Lung (tissue), 12 donors: ENCODE results near the gene HDDC3. TPM values are rescaled to one million over a fixed set of nuclear protein-coding genes. Genes with fewer than 3 reads are reported as not detected.

Experiments
- ATAC-seq: fragments of 200-7000 bp; cut with Tn5 transposase; one replicate; pipeline ENCODE4 v1.9.1; 2020; ENCODE audit warnings: moderate number of reproducible peaks; ENCODE audit not compliant: insufficient read depth, low FRiP score
- DNase-seq, 3 donors: peaks; one replicate each; pipeline ENCODE4 v3.0.0-alpha.2; 2013 to 2017
- H3K27ac ChIP-seq, 2 donors: one replicate each; pipeline ENCODE4 v1.5.1; 2013; ENCODE audit warnings: mild to moderate bottlenecking in 2 of 2, moderate library complexity in 2 of 2, control low read depth in 1 of 2, inconsistent platforms in 1 of 2, low read depth in 1 of 2, low read length in 1 of 2
- H3K27me3 ChIP-seq, 3 donors: one replicate each; pipeline ENCODE4 v1.5.1; 2013; ENCODE audit warnings: low read length in 2 of 3; ENCODE audit not compliant: control insufficient read depth in 3 of 3, insufficient read depth in 3 of 3
- H3K36me3 ChIP-seq, 4 donors: one replicate each; pipeline ENCODE4 v1.5.1; 2013; ENCODE audit warnings: low read length in 4 of 4, mild to moderate bottlenecking in 1 of 4, moderate library complexity in 1 of 4; ENCODE audit not compliant: control insufficient read depth in 4 of 4, insufficient read depth in 4 of 4
- H3K4me1 ChIP-seq, 5 donors: one replicate each; pipeline ENCODE4 v1.5.1; 2013; ENCODE audit warnings: low read length in 5 of 5, mild to moderate bottlenecking in 2 of 5, moderate library complexity in 1 of 5; ENCODE audit not compliant: control insufficient read depth in 5 of 5, insufficient read depth in 5 of 5
- H3K4me3 ChIP-seq: one replicate; pipeline ENCODE4 v1.5.1; 2013; ENCODE audit warnings: mild to moderate bottlenecking, control low read depth, moderate library complexity
- H3K9ac ChIP-seq, 2 donors: one replicate each; pipeline ENCODE4 v1.5.1; 2013; ENCODE audit warnings: low read length in 2 of 2, control low read depth in 1 of 2; ENCODE audit not compliant: insufficient read depth in 1 of 2
- H3K9me3 ChIP-seq, 4 donors: one replicate each; pipeline ENCODE4 v1.5.1; 2013; ENCODE audit warnings: low read length in 3 of 4, mild to moderate bottlenecking in 1 of 4, moderate library complexity in 1 of 4; ENCODE audit not compliant: control insufficient read depth in 4 of 4, insufficient read depth in 3 of 4
- CTCF ChIP-seq: IDR thresholded peaks from 2 replicates; pipeline ENCODE4 v1.5.1; 2012; ENCODE audit warnings: mild to moderate bottlenecking; ENCODE audit errors: control extremely low read depth, extremely low read depth
- WGBS, 2 donors: extraction: QIAGEN DNeasy Blood & Tissue Kit; methylation state at CpG; one replicate each; pipeline ENCODE4 v1.1.7; 2013; 5-methylcytosine and 5-hydroxymethylcytosine counted together
- polyA plus RNA-seq, 2 donors: library from polyadenylated mRNA; stranded (reverse); fragments of 200-250 nt; gene quantifications; one replicate each; pipeline ENCODE4 v1.2.1, GENCODE V29; 2013
- total RNA-seq, 2 donors: library from RNA; depleted of rRNA in 1 of 2; stranded (reverse); fragments of >200 nt in 1 of 2; gene quantifications; one replicate each; pipeline ENCODE4 v1.2.1, GENCODE V29; 2014 to 2021
- donor health status: control.
- donor health status: control.
- donor health status: Bipolar disorder and iron deficiency.
- donor health status: healthy.
- donor health status: DM: yes; HTN: yes; CAD: no.

Gene HDDC3
- total and polyA plus RNA-seq, 4 donors: 12.7 to 19.6 (median 16.5) TPM

GRCh38 chr15:90979582-90979981, 47.2 kb upstream of the HDDC3 start:
- Histone ChIP-seq H3K4me1 (no peaks in the 10 kb centered on the region), H3K9me3 (no peaks in the 10 kb centered on the region), H3K9ac (no peak overlapping the region), H3K4me3 (no peak overlapping the region), H3K27ac (no peak overlapping the region), H3K27me3 (no peaks in the 10 kb centered on the region), H3K36me3 (peaks cover 1 to 33% (median 17%) of the 10 kb centered on the region in 4 donors)
- DNase-seq (no peak), ATAC-seq (no peak)
- no peak for TF ChIP-seq CTCF
- WGBS, 2 donors: 63 to 84% methylated on average over 1 of the region's 1 CpG

- H3K36me3 ChIP-seq: peaks cover 0 to 24% (median 6%) of the 10 kb centered on the region in 4 donors
- no peaks in the 10 kb centered on the region for H3K4me1 ChIP-seq
- ATAC-seq: no peak
- no peak for DNase-seq
- no peak overlapping the region for H3K9ac ChIP-seq
- H3K9me3 ChIP-seq: no peaks in the 10 kb centered on the region
- H3K4me3 ChIP-seq: no peak overlapping the region
- TF ChIP-seq CTCF: no peak
- WGBS, 2 donors: 94 to 96% methylated on average over 21 of the region's 21 CpGs
- H3K27ac ChIP-seq: no peak overlapping the region
- H3K27me3 ChIP-seq: no peaks in the 10 kb centered on the region
Observed at GRCh38 chr15:90974216-90974615, 41.9 kb upstream of the HDDC3 start.

GRCh38 chr15:90972133-90972532, 39.8 kb upstream of the HDDC3 start:
- no peak for TF ChIP-seq CTCF
- Histone ChIP-seq H3K4me3 (no peak overlapping the region), H3K36me3 (peaks cover 0 to 39% (median 13%) of the 10 kb centered on the region in 4 donors), H3K9ac (no peak overlapping the region), H3K27me3 (no peaks in the 10 kb centered on the region), H3K9me3 (no peaks in the 10 kb centered on the region), H3K27ac (no peak overlapping the region), H3K4me1 (no peaks in the 10 kb centered on the region)
- 96 to 97% methylated on average over 5 of the region's 5 CpGs for WGBS, 2 donors
- ATAC-seq: no peak
- no peak for DNase-seq

GRCh38 chr15:90970274-90970673, 37.9 kb upstream of the HDDC3 start:
- H3K27ac ChIP-seq: no peak overlapping the region
- H3K4me1 ChIP-seq: no peaks in the 10 kb centered on the region
- peaks cover 0 to 37% (median 17%) of the 10 kb centered on the region in 4 donors for H3K36me3 ChIP-seq
- no peak for TF ChIP-seq CTCF
- DNase-seq (no peak), ATAC-seq (no peak)
- H3K27me3 ChIP-seq: no peaks in the 10 kb centered on the region
- no peaks in the 10 kb centered on the region for H3K9me3 ChIP-seq
- H3K4me3 ChIP-seq: no peak overlapping the region
- H3K9ac ChIP-seq: no peak overlapping the region
- WGBS, 2 donors: 92 to 97% methylated on average over 7 of the region's 7 CpGs
